ENCODE data around the gene SSH3. TPM values are rescaled to one million over a fixed set of nuclear protein-coding genes. Genes with fewer than 3 reads are reported as not detected.

SSH3 gene
- total and polyA plus RNA-seq, 10 donors: 4.3 to 31.8 (median 19.7) TPM

- H3K36me3 ChIP-seq: peaks cover 0 to 61% (median 9%) of the 10 kb centered on the region in 6 donors
- TF ChIP-seq POLR2AphosphoS5 (IDR thresholded peaks at IDR 0.05): peak in 1 of 3 donors; percentile 9
- TF ChIP-seq, protein P1, sequence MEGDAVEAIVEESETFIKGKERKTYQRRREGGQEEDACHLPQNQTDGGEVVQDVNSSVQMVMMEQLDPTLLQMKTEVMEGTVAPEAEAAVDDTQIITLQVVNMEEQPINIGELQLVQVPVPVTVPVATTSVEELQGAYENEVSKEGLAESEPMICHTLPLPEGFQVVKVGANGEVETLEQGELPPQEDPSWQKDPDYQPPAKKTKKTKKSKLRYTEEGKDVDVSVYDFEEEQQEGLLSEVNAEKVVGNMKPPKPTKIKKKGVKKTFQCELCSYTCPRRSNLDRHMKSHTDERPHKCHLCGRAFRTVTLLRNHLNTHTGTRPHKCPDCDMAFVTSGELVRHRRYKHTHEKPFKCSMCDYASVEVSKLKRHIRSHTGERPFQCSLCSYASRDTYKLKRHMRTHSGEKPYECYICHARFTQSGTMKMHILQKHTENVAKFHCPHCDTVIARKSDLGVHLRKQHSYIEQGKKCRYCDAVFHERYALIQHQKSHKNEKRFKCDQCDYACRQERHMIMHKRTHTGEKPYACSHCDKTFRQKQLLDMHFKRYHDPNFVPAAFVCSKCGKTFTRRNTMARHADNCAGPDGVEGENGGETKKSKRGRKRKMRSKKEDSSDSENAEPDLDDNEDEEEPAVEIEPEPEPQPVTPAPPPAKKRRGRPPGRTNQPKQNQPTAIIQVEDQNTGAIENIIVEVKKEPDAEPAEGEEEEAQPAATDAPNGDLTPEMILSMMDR (IDR thresholded peaks at IDR 0.05 in 8 of 11, conservative IDR thresholded peaks at IDR 0.05 in 3 of 11): no peak
- H3K4me1 ChIP-seq: peaks cover 70 to 88% (median 75%) of the 10 kb centered on the region in 6 donors
- WGBS, 5 donors: 37 to 58% (median 48%) methylated on average over 8 to 13 of the region's 13 CpGs
- H3K4me3 ChIP-seq: peak overlapping the region; percentile 81 to 100 (median 94)
- no peaks in the 10 kb centered on the region for H3K27me3 ChIP-seq (replicated peaks in 1 of 7)
- peak; percentile 82 for DNase-seq
- no peaks in the 10 kb centered on the region for H3K9me3 ChIP-seq
- H3K27ac ChIP-seq: peak overlapping the region; percentile 89 to 100 (median 97)
- intact Hi-C loops (cut with DNase I; ENCODE audit: low total_unique reads): no loop called here
Measured at GRCh38 chr11:67268962-67269268, 34.4 kb upstream of the SSH3 start.

- intact Hi-C loops (cut with DNase I; ENCODE audit: low total_unique reads): no loop called here
- Histone ChIP-seq H3K4me1 (peaks cover 77 to 88% (median 81%) of the 10 kb centered on the region in 6 donors), H3K9me3 (no peaks in the 10 kb centered on the region), H3K27ac (peak overlapping the region; percentile 89 to 100 (median 97)), H3K36me3 (peaks cover 0 to 65% (median 9%) of the 10 kb centered on the region in 6 donors), H3K4me3 (peak overlapping the region; percentile 23 to 100 (median 94)), H3K27me3 (replicated peaks in 1 of 7) (no peaks in the 10 kb centered on the region)
- TF ChIP-seq POLR2AphosphoS5 (IDR thresholded peaks at IDR 0.05): peak in 2 of 3 donors; percentile 29 to 54
- TF ChIP-seq, protein P1 (IDR thresholded peaks at IDR 0.05 in 8 of 11, conservative IDR thresholded peaks at IDR 0.05 in 3 of 11): no peak
- WGBS, 5 donors: 3 to 9% (median 8%) methylated on average over 5 to 15 of the region's 15 CpGs
- peak; percentile 84 for DNase-seq
Measured at GRCh38 chr11:67269401-67270255, 33.7 kb upstream of the SSH3 start.

DNA sequence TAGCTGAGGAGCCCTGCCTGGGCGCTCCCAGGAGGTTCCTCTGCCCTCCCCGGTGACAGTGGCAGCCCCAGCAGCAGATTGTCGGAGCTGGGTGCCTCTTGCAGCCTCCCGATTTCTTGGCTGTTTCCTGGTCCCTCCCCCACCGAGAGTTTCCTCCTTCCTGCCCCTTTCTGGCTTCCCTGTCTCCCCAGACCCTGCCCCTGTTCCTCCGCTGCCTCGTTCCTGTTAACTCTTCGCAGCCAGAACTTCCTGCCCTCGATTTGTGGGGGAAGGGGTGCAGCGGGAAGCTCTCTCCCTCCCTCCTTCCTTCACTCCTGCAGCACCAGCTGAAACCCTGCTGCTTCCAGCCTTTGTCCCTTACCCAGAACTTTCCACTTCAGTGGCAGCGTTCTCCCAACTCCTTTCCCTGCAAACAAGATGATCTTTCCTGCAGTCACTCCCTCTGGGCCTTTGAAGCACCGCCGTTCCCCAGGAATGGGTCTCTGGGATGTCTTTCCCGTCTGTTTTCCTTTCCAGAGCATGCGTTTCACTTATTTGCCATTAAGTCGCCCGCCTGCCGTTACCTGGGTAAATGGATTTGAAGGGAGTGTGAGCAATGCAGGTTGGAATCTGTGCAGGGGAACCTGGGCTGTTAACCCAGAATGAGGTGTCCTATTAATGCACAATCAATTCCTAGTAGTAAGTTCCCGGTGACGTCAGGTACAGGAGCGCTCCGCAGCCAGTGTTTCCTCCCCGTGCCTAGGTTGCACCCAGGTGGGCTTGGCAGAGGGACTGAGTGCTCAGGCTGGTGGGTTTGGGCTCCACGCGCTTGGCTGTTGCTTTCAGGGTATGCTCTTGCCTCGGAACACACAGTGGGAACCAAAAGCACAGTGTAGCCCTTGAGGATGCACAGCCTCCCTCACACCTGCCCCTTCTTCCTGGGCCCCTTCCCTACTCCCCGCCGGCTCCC lies 32.8 kb upstream of the SSH3 start:
- intact Hi-C loops (cut with DNase I; ENCODE audit: low total_unique reads): no loop called here
- peak overlapping the region; percentile 89 to 100 (median 97) for H3K27ac ChIP-seq
- TF ChIP-seq POLR2A (IDR thresholded peaks at IDR 0.05) (no peak), POLR2AphosphoS5 (IDR thresholded peaks at IDR 0.05) (peak; percentile 44 to 68 (median 66))
- TF ChIP-seq, protein P1 (IDR thresholded peaks at IDR 0.05 in 8 of 11, conservative IDR thresholded peaks at IDR 0.05 in 3 of 11): peak in 1 of 11 experiments; percentile 7
- peak; percentile 85 for DNase-seq
- 2 to 16% (median 7%) methylated on average over 21 to 28 of the region's 28 CpGs for WGBS, 5 donors
- H3K36me3 ChIP-seq: peaks cover 0 to 74% (median 9%) of the 10 kb centered on the region in 6 donors
- H3K4me1 ChIP-seq: peaks cover 86 to 92% (median 88%) of the 10 kb centered on the region in 6 donors
- H3K27me3 ChIP-seq (replicated peaks in 1 of 7): no peaks in the 10 kb centered on the region
- no peaks in the 10 kb centered on the region for H3K9me3 ChIP-seq
- peak overlapping the region; percentile 23 to 100 (median 94) for H3K4me3 ChIP-seq

All from spleen (tissue), 11 donors.